Motor neuron (in vitro differentiated cells): ENCODE data around the gene NCAM1. TPM values are rescaled to one million over a fixed set of nuclear protein-coding genes. Genes with fewer than 3 reads are reported as not detected.

Experiments
- ATAC-seq, 8 experiments: fragments of 200-7000 bp; cut with Tn5 transposase; replicated peaks in 6 of 8; 2 replicates each; pipeline ENCODE4 v1.8.0; 2021; ENCODE audit warnings: mild to moderate bottlenecking in 8 of 8, moderate library complexity in 8 of 8
- H3K27ac ChIP-seq, 2 donors: fragments of 250-450 bp; sonication (Bioruptor Pico); 2 replicates each; pipeline ENCODE4 v1.9.0; 2021; ENCODE audit warnings: antibody characterized with exemption in 2 of 2, mild to moderate bottlenecking in 2 of 2, moderate library complexity in 1 of 2
- H3K4me1 ChIP-seq, 2 donors: fragments of 250-450 bp; sonication (Bioruptor Pico); replicated peaks in 1 of 2; 2 replicates each; pipeline ENCODE4 v1.6.1; 2021; ENCODE audit warnings: antibody characterized with exemption in 2 of 2, mild to moderate bottlenecking in 2 of 2, moderate library complexity in 1 of 2
- H3K4me3 ChIP-seq, 5 donors: fragments of 250-450 bp; sonication (Bioruptor Pico); 2 replicates each; pipeline ENCODE4 v1.9.0; 2021; ENCODE audit warnings: antibody characterized with exemption in 5 of 5, mild to moderate bottlenecking in 5 of 5, moderate library complexity in 4 of 5
- WGBS, 10 experiments: fragments of 450-650 bp; shearing (Covaris generic); methylation state at CpG; one replicate each; pipeline ENCODE4 v1.0.0; 2022; 5-methylcytosine and 5-hydroxymethylcytosine counted together
- in situ Hi-C, 9 experiments: fragments of 400-800 bp; cut with MboI; loops; one replicate each; pipeline ENCODE4 v1.15.0; 2021; ENCODE audit warnings: low sequenced_read_pairs in 9 of 9, low pct_unique_long_range_greater_than_20kb in 2 of 9; ENCODE audit not compliant: unreplicated experiment in 9 of 9
- total RNA-seq, 8 experiments: library from RNA; unstranded; fragments of 300-600 nt; gene quantifications; 2 replicates each; pipeline versions ENCODE4 v1.2.3 to v1.2.4, GENCODE V29; 2022

Gene NCAM1
- total RNA-seq, 8 experiments from 2014 or later: 33.9 to 382 (median 290) TPM

DNA sequence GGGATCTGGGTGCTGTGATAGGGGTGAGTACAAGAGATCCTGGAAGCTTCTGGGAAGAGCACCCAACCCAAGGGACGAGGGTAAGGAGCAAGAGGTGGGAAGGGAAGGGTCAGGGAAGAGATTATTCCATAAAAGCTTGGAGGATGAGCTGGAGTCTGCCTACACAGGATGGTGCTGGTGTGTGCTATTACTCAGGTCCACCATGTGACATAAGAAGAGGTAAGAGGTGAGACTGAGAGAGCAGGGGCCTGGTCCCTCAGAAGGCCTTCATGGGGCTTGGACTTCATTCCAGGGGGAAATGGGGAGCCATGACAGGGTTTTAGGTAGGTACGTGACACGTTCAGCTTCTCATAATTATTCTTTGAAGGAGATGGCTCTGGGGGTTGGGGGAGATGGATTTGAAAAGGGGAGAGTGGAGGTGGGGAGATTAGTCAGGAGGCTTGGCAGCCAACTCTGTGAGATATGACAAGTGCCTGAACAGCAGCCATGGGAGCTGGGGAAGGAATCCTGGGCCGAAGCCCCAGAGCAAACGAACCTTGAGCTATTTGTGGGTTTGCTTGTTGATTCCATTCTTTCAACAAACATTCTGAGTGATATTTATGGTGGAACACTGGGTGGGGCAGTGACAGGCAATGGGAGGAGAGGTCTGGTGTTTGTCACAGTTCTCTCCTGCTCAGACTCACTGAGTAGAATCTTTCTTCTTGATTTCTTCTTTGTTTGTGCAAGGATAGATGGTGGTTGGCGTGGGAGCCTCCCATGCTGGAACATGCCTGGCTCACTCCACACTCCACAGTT is 11.2 kb upstream of the NCAM1 start:
- 0 to 100% (median 64%) methylated on average over 1 to 3 of the region's 6 CpGs; no CpG with 5 or more reads in 5 of the 10 experiments for WGBS, 10 experiments
- no peak overlapping the region for H3K27ac ChIP-seq
- in situ Hi-C loops: loop anchor here in 8 of 9 experiments (10.0 to 25.0 kb wide), 6 partner anchors 113 to 363 kb away; no protein-coding TSS in a partner anchor
- H3K4me3 ChIP-seq: no peak overlapping the region
- ATAC-seq: peak in 5 of 8 experiments; percentile 45 to 91 (median 78)
- H3K4me1 ChIP-seq: peaks cover 12 to 18% of the 10 kb centered on the region in 2 donors

DNA sequence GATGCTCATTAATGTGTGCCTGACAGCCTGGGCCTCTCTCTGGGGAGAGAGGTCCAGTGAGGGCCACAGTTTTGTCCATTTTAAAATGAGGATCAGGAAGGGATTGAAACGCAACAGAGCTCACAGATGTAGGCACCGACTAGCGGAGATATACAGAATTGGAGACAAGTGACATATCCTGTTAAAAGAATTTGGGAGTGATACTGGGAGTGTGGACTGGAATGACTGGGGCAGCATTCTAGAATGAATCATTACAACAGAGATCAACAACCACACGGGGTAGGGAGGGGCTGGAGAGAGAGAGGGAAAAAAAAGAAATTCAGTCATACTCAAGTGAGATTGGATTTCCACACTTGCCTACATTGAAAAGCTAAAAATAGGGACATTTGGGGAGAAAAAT is 2.5 kb upstream of the NCAM1 start:
- ATAC-seq: peak in 2 of 8 experiments; percentile 40 to 52
- peaks cover 0 to 2% of the 10 kb centered on the region in 2 donors for H3K4me1 ChIP-seq
- in situ Hi-C loops: loop anchor here in 7 of 9 experiments (25.0 kb wide), 5 partner anchors 121 to 371 kb away; no protein-coding TSS in a partner anchor
- H3K4me3 ChIP-seq: no peak overlapping the region
- no peak overlapping the region for H3K27ac ChIP-seq
- 20 to 100% (median 71%) methylated on average over 1 to 4 of the region's 4 CpGs; no CpG with 5 or more reads in 2 of the 10 experiments for WGBS, 10 experiments

DNA sequence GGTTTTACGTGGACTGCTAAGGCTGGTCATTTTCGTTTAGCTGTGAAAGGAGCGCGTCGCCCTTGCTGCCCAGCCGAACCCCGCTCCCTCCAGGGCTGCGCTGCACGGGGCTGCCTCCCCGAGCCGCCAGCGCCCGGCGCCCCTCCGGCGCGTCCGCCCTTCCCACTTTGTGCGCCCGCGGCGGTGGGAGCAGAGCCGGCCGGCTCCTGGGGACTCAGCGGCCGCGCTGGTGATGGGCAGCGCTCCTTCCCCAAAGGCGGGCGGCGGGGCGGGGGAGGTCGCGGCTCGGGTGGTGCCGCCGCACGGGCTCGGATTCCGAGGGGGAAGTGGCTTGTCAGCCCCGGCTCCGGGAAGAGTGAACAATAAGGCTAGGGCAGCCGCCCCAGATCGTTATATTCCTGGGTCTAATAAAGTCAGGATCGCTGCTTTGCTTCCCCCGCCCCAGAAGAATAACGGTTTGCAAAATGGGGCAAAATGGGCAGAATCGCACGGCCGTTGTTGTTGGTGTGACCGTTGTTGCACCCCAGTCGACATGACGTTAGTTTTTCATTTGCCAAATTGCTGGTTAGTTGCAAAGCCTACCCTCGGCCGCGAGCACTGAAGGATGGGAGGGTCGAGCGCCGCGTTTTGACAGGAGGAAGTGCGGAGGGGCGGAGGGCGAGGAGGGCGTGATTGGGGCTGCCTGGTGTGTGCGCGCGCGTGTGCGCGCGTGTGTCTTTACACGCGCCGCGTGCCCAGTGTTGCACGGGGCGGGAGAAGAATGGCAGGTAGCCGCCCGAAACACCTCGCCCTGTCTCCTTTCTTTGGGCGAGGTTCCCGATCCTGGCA is 745 bp downstream of the NCAM1 start:
- H3K4me1 ChIP-seq: peaks cover 15 to 26% of the 10 kb centered on the region in 2 donors
- WGBS, 10 experiments: 0 to 4% (median 1%) methylated on average over 4 to 19 of the region's 82 CpGs; no CpG with 5 or more reads in 3 of the 10 experiments
- in situ Hi-C loops: loop anchor here in 7 of 9 experiments (10.0 to 25.0 kb wide), 6 partner anchors 125 to 375 kb away; no protein-coding TSS in a partner anchor
- ATAC-seq: peak; percentile 11 to 35 (median 20)
- peak overlapping the region; percentile 57 to 79 (median 67) for H3K4me3 ChIP-seq
- peak overlapping the region; percentile 67 to 85 for H3K27ac ChIP-seq

DNA sequence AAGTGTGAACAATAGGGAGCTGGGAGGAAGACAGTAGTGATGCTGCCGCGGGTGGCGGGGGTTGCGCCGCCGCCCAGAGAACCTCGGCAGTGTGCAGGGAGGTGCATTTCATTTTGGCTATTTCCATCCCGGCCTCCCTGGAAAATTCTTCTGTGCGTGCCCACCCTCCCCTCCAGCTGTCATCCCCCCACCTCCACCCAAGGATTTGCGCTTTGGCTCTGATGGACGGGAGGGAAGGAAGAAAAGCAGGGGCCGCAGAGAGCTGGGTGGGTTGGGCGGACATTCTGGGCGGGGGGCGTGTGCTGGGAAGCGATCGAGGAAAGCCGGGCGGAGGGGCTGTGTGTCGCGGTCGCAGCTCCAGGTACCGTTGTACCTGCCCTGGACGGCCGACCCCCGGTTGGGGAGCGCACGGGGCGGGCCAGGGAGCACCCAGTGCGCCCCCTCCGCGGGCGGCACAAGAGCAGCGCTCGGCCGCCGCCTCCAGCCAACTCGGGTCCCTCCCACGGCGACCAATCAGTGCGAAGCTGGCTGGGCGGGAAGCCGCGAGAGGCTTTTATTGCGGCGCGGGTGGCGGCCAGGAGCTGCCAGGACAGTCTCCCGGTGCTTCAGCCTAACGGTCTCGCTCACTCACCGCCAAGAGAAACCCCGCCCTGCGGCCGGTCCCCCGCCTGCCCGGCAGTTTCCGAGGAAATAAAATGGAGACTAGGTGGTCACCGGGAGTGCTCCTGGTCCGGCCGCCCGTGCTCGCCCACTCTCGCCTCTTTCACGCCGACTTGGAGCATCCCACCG is 1.6 kb downstream of the NCAM1 start:
- Histone ChIP-seq H3K27ac (peak overlapping the region; percentile 56 to 85), H3K4me1 (peaks cover 16 to 34% of the 10 kb centered on the region in 2 donors), H3K4me3 (peak overlapping the region; percentile 57 to 79 (median 67))
- 0 to 4% (median 2%) methylated on average over 7 to 9 of the region's 67 CpGs; no CpG with 5 or more reads in 7 of the 10 experiments for WGBS, 10 experiments
- ATAC-seq: peak; percentile 54 to 77 (median 74)
- in situ Hi-C loops: loop anchor here in 7 of 9 experiments (10.0 to 25.0 kb wide), 6 partner anchors 125 to 375 kb away; no protein-coding TSS in a partner anchor

DNA sequence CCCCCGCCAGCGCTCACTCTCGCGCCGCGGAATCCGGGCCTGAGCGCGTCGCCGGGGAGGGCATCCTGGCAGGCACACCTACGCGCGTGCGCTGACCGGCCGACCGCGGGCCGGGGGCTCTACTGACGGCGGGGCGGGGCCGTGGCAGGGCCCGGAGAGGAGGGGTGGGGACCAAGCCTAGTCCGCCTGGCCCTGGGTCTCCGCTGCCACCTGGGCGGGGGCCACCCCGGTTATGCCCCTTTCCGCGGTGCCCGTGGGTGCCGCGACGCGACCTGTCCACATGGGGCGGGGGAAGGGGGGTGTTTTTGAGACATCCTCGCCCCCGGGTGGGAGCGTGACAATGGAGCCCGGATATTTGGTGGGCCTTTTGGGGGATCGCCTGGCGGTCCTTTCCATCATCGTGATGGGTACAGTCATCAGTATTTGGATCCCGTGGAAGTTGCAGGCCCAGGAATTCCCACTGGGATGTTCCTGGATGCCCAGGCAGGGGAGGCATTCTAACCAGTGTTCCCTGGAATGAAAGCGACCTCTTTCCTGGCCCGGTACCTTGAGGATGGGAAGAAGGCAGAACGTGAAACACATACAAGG is 2.2 kb downstream of the NCAM1 start:
- ATAC-seq: peak; percentile 2 to 65 (median 60)
- Histone ChIP-seq H3K4me3 (peak overlapping the region; percentile 57 to 79 (median 67)), H3K27ac (peak overlapping the region; percentile 56 to 85), H3K4me1 (peaks cover 17 to 41% of the 10 kb centered on the region in 2 donors)
- 0 to 67% (median 4%) methylated on average over 2 to 7 of the region's 48 CpGs; no CpG with 5 or more reads in 1 of the 10 experiments for WGBS, 10 experiments
- in situ Hi-C loops: loop anchor here in 7 of 9 experiments (10.0 to 25.0 kb wide), 6 partner anchors 126 to 376 kb away; no protein-coding TSS in a partner anchor

DNA sequence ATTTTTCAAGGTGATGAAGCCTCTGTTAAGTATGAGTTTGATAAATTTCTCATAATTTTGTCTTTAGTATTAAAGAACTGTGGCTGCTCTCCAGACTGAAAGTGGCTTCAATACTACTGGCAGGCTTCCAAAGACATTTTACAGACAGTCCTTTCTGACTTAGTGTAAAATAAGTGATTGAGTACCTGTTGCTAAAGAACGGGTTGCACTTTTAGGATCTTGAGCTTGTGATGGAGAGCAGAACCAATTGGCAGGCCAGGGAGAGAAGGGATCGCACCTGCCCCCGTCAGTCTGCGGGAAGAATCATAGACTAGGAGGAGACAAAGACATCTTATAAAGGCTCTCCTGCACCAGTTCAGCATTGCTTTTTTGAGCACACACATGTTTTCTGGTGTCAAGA is 4.4 kb downstream of the NCAM1 start:
- Histone ChIP-seq H3K4me1 (peaks cover 17 to 57% of the 10 kb centered on the region in 2 donors), H3K27ac (no peak overlapping the region), H3K4me3 (peak overlapping the region in 4 of 5 donors; percentile 5 to 11 (median 8))
- in situ Hi-C loops: loop anchor here in 7 of 9 experiments (10.0 to 25.0 kb wide), 6 partner anchors 128 to 378 kb away; no protein-coding TSS in a partner anchor
- ATAC-seq: no peak
- WGBS, 10 experiments: 7 to 100% (median 55%) methylated on average over 1 to 4 of the region's 4 CpGs

DNA sequence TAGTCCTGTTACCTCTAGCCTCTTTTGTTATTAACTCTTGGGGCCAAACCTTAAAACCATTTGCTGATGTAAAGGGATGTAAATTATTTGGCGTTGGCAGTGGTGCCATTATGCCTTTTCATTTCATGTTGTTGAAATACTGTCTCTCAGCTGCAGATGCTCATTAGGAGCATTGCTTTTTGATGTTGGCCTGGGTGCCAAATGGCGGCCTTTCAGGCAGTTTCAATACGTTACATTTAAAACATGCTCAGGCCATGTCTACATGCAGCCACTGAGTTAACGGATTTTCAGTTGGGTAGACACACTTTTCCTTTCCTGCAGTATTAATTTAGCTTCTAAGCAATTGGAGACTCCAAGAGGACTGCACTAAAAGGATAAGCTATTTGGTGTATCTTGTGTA is 5.3 kb downstream of the NCAM1 start:
- no peak overlapping the region for H3K27ac ChIP-seq
- no peak for ATAC-seq
- peaks cover 17 to 58% of the 10 kb centered on the region in 2 donors for H3K4me1 ChIP-seq
- peak overlapping the region in 1 of 5 donors; percentile 3 for H3K4me3 ChIP-seq
- in situ Hi-C loops: loop anchor here in 7 of 9 experiments (10.0 to 25.0 kb wide), 6 partner anchors 129 to 379 kb away; no protein-coding TSS in a partner anchor
- WGBS, 10 experiments: 41 to 100% (median 64%) methylated on average over 2 to 4 of the region's 4 CpGs; no CpG with 5 or more reads in 2 of the 10 experiments

DNA sequence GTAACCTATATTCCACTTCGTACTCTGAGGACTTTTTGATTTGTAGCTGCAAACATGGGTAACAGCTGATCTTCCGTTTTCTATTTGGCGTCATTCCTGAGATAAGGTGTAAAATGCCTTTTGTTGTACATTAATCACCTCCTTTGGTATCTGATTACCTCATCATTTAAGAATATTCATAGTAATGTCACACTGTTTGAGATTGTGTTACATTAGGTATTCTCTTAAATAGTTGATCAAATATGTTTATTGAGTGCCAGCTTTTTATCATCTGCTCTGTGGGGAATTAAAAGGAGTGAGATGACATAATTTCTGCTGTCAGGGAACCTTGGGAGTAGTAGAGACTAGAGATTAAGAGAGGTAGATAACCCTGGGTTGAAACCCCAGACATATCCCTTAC is 5.9 kb downstream of the NCAM1 start:
- peaks cover 17 to 60% of the 10 kb centered on the region in 2 donors for H3K4me1 ChIP-seq
- in situ Hi-C loops: loop anchor here in 7 of 9 experiments (10.0 to 25.0 kb wide), 6 partner anchors 130 to 380 kb away; no protein-coding TSS in a partner anchor
- H3K27ac ChIP-seq: no peak overlapping the region
- ATAC-seq: no peak
- no peak overlapping the region for H3K4me3 ChIP-seq
- 73 to 100% (median 89%) methylated on average over 1 to 3 of the region's 3 CpGs; no CpG with 5 or more reads in 1 of the 10 experiments for WGBS, 10 experiments

DNA sequence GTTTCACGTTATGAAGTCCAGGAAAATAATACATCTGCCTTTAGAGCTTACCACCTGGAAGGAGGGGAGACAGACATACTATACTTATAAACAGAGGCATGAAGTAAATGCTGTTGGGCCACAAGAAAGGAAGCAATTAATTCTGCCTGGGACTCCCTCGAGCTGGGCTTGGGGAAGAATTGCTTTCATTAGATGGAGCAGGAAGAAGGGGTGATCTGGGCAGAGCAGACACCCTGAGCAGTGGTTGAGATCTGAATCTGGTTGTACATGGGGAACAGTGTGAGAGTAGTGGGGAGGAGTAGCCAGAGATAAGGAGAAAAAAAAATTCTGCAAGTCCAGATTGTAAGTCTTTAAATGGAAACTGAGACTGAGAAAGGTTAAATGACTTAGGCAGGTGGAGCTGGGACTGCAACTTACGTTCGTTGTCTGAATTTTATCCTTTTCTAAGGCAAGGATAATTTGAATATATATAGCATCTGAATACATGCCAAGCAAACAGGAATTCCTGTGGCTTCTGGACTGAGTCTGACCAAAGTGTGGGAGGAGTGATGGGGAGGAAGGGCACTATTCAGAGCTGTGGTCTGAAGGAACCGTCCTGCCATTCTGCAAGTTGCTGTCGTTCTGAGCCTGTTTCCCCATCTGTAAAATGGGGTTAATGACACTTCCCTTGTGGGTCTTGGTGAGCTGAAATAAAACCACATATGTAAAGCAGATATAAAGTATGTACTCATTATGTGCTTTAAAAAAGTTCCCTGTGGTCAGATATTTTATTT is 7.9 kb downstream of the NCAM1 start:
- in situ Hi-C loops: loop anchor here in 7 of 9 experiments (10.0 to 25.0 kb wide), 6 partner anchors 132 to 382 kb away; no protein-coding TSS in a partner anchor
- ATAC-seq: peak in 3 of 8 experiments; percentile 35 to 83 (median 58)
- WGBS, 10 experiments: 0 to 70% (median 57%) methylated on average over 2 to 6 of the region's 6 CpGs
- no peak overlapping the region for H3K4me3 ChIP-seq
- peaks cover 29 to 80% of the 10 kb centered on the region in 2 donors for H3K4me1 ChIP-seq
- no peak overlapping the region for H3K27ac ChIP-seq

DNA sequence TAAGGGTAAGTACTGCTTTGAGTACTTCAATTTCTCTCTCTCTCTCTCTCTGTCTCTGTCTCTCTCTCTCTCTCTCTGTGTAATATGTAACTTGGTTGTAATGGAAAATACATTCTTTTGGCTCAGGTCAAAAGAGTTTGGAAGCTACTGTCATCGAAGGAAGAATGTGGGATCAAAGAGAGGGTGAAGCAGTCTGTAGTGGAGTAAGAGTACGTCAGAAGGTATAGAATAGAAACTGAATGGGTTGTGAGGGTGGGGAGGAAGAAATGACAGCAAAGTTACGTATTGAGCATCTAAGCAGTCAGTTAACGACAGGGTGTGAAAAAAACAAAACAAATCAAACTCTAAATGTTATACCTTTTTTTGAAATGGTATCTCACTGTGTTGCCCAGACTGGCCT is 10.0 kb downstream of the NCAM1 start:
- ATAC-seq: no peak
- Histone ChIP-seq H3K4me3 (no peak overlapping the region), H3K4me1 (peaks cover 22 to 85% of the 10 kb centered on the region in 2 donors), H3K27ac (no peak overlapping the region)
- WGBS, 10 experiments: 67 to 94% (median 87%) methylated on average over 2 to 4 of the region's 4 CpGs
- in situ Hi-C loops: loop anchor here in 7 of 9 experiments (25.0 kb wide), 5 partner anchors 134 to 384 kb away; no protein-coding TSS in a partner anchor

DNA sequence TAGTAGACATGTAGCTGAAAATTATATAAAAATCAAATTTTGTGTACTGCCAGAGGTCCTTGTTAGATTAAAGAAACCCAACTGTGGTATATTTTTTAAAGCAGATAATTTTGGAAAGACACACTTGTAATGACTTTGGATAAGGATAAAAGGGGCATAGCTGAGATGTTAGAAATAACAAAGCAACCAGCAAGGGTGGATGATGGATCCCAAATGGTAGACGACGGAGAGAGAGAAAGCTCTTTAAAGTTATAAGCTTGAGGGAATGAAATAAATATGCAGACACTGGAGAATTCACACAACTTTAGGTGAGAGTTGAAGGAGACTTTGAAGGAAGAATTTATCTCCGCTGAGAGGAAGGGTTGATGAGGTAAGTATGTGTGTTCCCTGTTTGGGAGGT is 10.6 kb downstream of the NCAM1 start:
- H3K4me3 ChIP-seq: no peak overlapping the region
- H3K27ac ChIP-seq: no peak overlapping the region
- no peak for ATAC-seq
- 63 to 100% (median 91%) methylated on average over 1 to 3 of the region's 3 CpGs for WGBS, 10 experiments
- in situ Hi-C loops: loop anchor here in 7 of 9 experiments (25.0 kb wide), 5 partner anchors 135 to 385 kb away; no protein-coding TSS in a partner anchor
- peaks cover 24 to 85% of the 10 kb centered on the region in 2 donors for H3K4me1 ChIP-seq
